K562 (cell line): ENCODE results near the gene CLEC2D. TPM values are rescaled to one million over a fixed set of nuclear protein-coding genes. Genes with fewer than 3 reads are reported as not detected.

Source experiments
- ATAC-seq: fragments of 200-7000 bp; cut with Tn5 transposase; 3 replicates; pipeline ENCODE4 v1.9.1; 2020; ENCODE audit warnings: moderate library complexity
- BruUV-seq: library from RNA; stranded (reverse); fragments of 400-500 nt; replicated peaks from 2 replicates; lab custom pipeline; 2021; lab: Mats Ljungman, UMichigan
- CTCF ChIA-PET: fragments of 300-600 bp; formaldehyde crosslinking; extraction: SDS; loops from one replicate; lab custom pipeline; 2021; ENCODE audit warnings: low intra/inter-chr PET ratio; lab: Yijun Ruan, JAX
- POLR2A ChIA-PET: fragments of 300-600, 350-650 bp; sonication (Branson Sonifier 250); formaldehyde crosslinking; extraction: SDS; loops from one replicate; lab custom pipeline; 2021; ENCODE audit warnings: antibody characterized with exemption, inconsistent platforms; lab: Yijun Ruan, JAX
- DNase-seq, 4 experiments: peaks; one replicate each; pipeline versions ENCODE4 v3.0.0 to v3.0.0-alpha.2; 2011 to 2018; ENCODE audit warnings: low spot score in 3 of 4, mixed read lengths in 3 of 4; ENCODE audit errors: extremely low read depth in 1 of 4
- FAIRE-seq: peaks from 2 replicates; lab custom pipeline; 2011; peaks lifted over from hg19 to GRCh38; lab: Jason Lieb, UNC
- H2AFZ ChIP-seq: 2 replicates; pipeline ENCODE4 v1.6.0; 2011; ENCODE audit warnings: low read depth, low read length, control low read depth, inconsistent platforms
- H3K27ac ChIP-seq: fragments of 200-600 bp; 3 replicates; pipeline ENCODE4 v1.8.0; 2011; ENCODE audit warnings: low read depth, mild to moderate bottlenecking, control low read depth, inconsistent platforms, low read length, moderate library complexity, mixed read lengths; ENCODE audit errors: extremely low read depth
- H3K27me3 ChIP-seq, 2 experiments: fragments of 300-600 bp in 1 of 2; 2 replicates in 1 of 2; 3 replicates in 1 of 2; pipeline versions ENCODE4 v1.6.0 to v1.8.0; 2011; ENCODE audit warnings: inconsistent platforms in 2 of 2, low read length in 2 of 2, mild to moderate bottlenecking in 1 of 2, mixed read lengths in 1 of 2, moderate library complexity in 1 of 2; ENCODE audit not compliant: control insufficient read depth in 2 of 2, insufficient read depth in 2 of 2
- H3K36me3 ChIP-seq: fragments of 300-600 bp; 3 replicates; pipeline ENCODE4 v1.8.0; 2011; ENCODE audit warnings: mild to moderate bottlenecking, low read length, inconsistent platforms; ENCODE audit not compliant: control insufficient read depth, insufficient read depth
- H3K4me1 ChIP-seq, 2 experiments: fragments of 200-600 bp in 1 of 2; replicated peaks in 1 of 2; 2 replicates in 1 of 2; 3 replicates in 1 of 2; pipeline versions ENCODE4 v1.5.1 to v1.8.0; 2011; ENCODE audit warnings: inconsistent platforms in 2 of 2, low read length in 2 of 2, mild to moderate bottlenecking in 1 of 2, mixed read lengths in 1 of 2, moderate library complexity in 1 of 2; ENCODE audit not compliant: control insufficient read depth in 2 of 2, insufficient read depth in 2 of 2
- H3K4me2 ChIP-seq: 2 replicates; pipeline ENCODE4 v1.6.1; 2011; ENCODE audit warnings: low read length, control low read depth, inconsistent platforms, mixed read lengths; ENCODE audit not compliant: insufficient read depth
- H3K4me3 ChIP-seq: fragments of 200-600 bp; sonication (generic), shearing (Covaris generic); 2 replicates; pipeline ENCODE4 v1.5.1; 2016; ENCODE audit warnings: control low read depth, inconsistent platforms
- H3K79me2 ChIP-seq: fragments of 200-600 bp; 3 replicates; pipeline ENCODE4 v1.8.0; 2011; ENCODE audit warnings: low read length, inconsistent platforms; ENCODE audit not compliant: control insufficient read depth, insufficient read depth
- H3K9ac ChIP-seq, 2 experiments: 2 replicates each; pipeline versions ENCODE4 v1.6.0 to v1.6.1; 2011; ENCODE audit warnings: low read depth in 2 of 2, low read length in 2 of 2, control low read depth in 1 of 2, inconsistent platforms in 1 of 2, mild to moderate bottlenecking in 1 of 2, mixed read lengths in 1 of 2; ENCODE audit not compliant: insufficient read depth in 1 of 2
- H3K9me1 ChIP-seq: one replicate; pipeline ENCODE4 v1.6.0; 2011; ENCODE audit warnings: inconsistent platforms, mild to moderate bottlenecking, low read length, moderate library complexity; ENCODE audit not compliant: control insufficient read depth, insufficient read depth
- H3K9me3 ChIP-seq: replicated peaks from 2 replicates; pipeline ENCODE4 v1.5.1; 2011; ENCODE audit warnings: low read depth, low read length, inconsistent platforms; ENCODE audit not compliant: control insufficient read depth, insufficient read depth
- H4K20me1 ChIP-seq: replicated peaks from 2 replicates; pipeline ENCODE4 v1.6.1; 2011; ENCODE audit warnings: low read length, inconsistent platforms, mixed read lengths; ENCODE audit not compliant: control insufficient read depth, insufficient read depth
- CC2D1A ChIP-seq: fragments of 450-650 bp; IDR thresholded peaks from 2 replicates; pipeline ENCODE4 v1.6.1; 2017; ENCODE audit warnings: mild to moderate bottlenecking
- MED1 ChIP-seq: sonication (generic); formaldehyde crosslinking; IDR thresholded peaks from 2 replicates; pipeline ENCODE4 v1.8.1; 2023; ENCODE audit warnings: missing genetic modification reagents, borderline replicate concordance
- PCBP1 ChIP-seq: fragments of 200-400 bp; formaldehyde crosslinking; IDR thresholded peaks from 2 replicates; pipeline ENCODE4 v1.6.1; 2018; ENCODE audit warnings: mild to moderate bottlenecking, low read depth, low read length; ENCODE audit not compliant: poor library complexity, severe bottlenecking
- SPI1 ChIP-seq: IDR thresholded peaks from 2 replicates; pipeline ENCODE4 v1.6.1; 2011; ENCODE audit warnings: low read depth, low read length, control low read depth, borderline replicate concordance
- THRAP3 ChIP-seq: fragments of 450-650 bp; IDR thresholded peaks from 2 replicates; pipeline ENCODE4 v1.6.1; 2016; ENCODE audit warnings: mild to moderate bottlenecking, inconsistent platforms, borderline replicate concordance
- WGBS: fragments of 100-300 bp; shearing (Covaris generic); methylation state at CpG from one replicate; pipeline ENCODE4 v1.1.6; 2016; ENCODE audit warnings: low coverage, mixed read lengths; ENCODE audit not compliant: insufficient coverage; ENCODE audit errors: missing lambda C conversion rate; 5-methylcytosine and 5-hydroxymethylcytosine counted together
- in situ Hi-C: fragments of 300-500 bp; cut with MboI; formaldehyde crosslinking; loops from 4 replicates; pipeline ENCODE4 v1.15.0; 2018; ENCODE audit warnings: inconsistent platforms, mixed read lengths
- intact Hi-C: fragments of 100-400 bp; cut with micrococcal nuclease; formaldehyde crosslinking; loops from 2 replicates; pipeline ENCODE4 v1.14.2; 2022
- polyA plus RNA-seq, 8 experiments: library from polyadenylated mRNA; depleted of rRNA in 4 of 8; stranded (reverse) in 5 of 8; unstranded in 3 of 8; fragments of >200 nt; fragmentation: Nextera tagmentation in 2 of 8; fragmentation: Illumina TruSeq in 1 of 8; extraction: Ambion mirVana in 2 of 8; extraction: Trizol in 1 of 8; gene quantifications; 2 replicates each; pipeline versions ENCODE4 v1.2.1 to v1.2.3, GENCODE V29; 2011 to 2014; ENCODE audit warnings: inconsistent platforms in 1 of 8, missing spikeins in 1 of 8
- total RNA-seq, 7 experiments: library from RNA; depleted of rRNA in 6 of 7; stranded (reverse); fragments of >200 nt in 6 of 7; fragmentation: Illumina TruSeq in 2 of 7; extraction: Trizol in 2 of 7; gene quantifications; 2 replicates each; pipeline versions ENCODE4 v1.2.1 to v1.2.3, GENCODE V29; 2011 to 2021; ENCODE audit warnings: low replicate concordance in 1 of 7

CLEC2D gene
- total and polyA plus RNA-seq, 9 of the 15 experiments (the other 6 are each of a cell fraction or from before 2014, with no cell fraction given), result 1.4 to 5.0 (median 2.2) TPM

DNA sequence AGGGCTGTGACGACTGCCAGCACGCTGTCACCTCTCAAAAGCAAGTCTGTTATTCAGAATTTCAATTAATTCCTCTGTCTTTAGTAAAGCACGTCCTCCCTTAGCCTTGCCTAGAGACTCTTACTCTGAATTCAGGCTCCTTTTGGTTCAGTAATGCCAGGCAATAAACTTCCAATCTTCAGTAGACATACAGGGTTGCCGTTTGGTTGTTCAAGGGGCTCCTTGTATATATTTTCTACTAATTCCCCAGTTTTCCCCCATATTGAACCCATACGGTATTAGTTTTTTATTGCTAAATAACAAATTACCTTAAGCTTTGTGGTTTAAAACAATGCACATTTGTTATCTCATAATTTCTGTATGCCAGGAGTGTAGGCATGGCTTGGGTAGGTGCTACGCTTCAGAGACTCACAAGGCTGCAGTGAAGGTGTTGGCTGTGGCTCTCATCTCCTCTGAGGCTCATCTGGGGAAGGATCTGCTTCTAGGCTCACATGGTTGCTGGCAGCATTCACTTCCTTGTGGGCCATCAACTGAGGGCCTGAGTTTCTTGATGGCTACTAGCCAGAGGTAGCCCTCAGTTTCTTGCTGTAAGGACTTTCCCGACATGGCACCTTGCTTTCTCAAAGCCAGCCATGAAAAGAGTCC is 70.7 kb downstream of the CLEC2D start (continued):
- TF ChIP-seq PCBP1 (no peak), THRAP3 (no peak), CC2D1A (no peak)
- TF ChIP-seq, all 486 proteins: peak for 6

DNA sequence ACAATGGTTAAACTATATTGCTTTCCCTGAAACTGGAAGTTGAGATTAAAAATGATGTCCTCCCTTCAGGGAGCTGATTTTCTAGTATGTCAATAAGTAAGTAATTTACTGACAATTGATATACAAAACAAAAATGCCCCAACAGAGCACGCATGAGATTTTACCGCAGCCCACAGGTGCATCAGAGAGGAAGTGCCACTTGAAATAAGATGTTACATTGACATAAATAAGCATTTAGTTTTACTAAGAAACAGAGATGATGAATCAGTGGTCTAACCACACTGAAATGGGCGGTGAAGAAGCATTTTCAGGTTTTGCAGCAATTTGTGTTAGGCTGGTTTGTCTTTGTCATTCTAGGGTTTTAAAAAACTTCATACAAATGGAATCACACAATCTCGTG is 72.2 kb downstream of the CLEC2D start:
- in situ Hi-C loops (loop anchor here (5.0 to 10.0 kb wide), 2 partner anchors 183 to 266 kb away; no protein-coding TSS in a partner anchor), intact Hi-C loops (loop anchor here (5.0 to 10.0 kb wide), 2 partner anchors 94 to 263 kb away; no protein-coding TSS in a partner anchor)
- Histone ChIP-seq H3K9me1 (peaks cover 2% of the 10 kb centered on the region), H3K79me2 (no peaks in the 10 kb centered on the region; the same call in 2 of the 3 replicates), H3K4me2 (no peak overlapping the region), H3K9ac (no peak overlapping the region; a peak in 1 of 4 replicates), H3K36me3 (no peaks in the 10 kb centered on the region), H3K4me3 (no peak overlapping the region), H4K20me1 (no peaks in the 10 kb centered on the region), H3K27ac (no peak overlapping the region), H3K27me3 (no peaks in the 10 kb centered on the region), H2AFZ (0 out of 2 replicates have a peak overlapping the region, but pooled peaks have one; percentile 23), H3K9me3 (no peaks in the 10 kb centered on the region; the same call in 1 of the 2 replicates), H3K4me1 (peaks cover 9 to 12% of the 10 kb centered on the region in 2 experiments)
- POLR2A ChIA-PET, result no interaction called here
- WGBS, result 60% methylated on average over 4 of the region's 4 CpGs
- no peak for DNase-seq
- ATAC-seq, result no peak
- BruUV-seq, result no TSS peak
- TF ChIP-seq SPI1 (peak; percentile 52; the same call in 1 of the 2 replicates), MED1 (CRISPR knock-in tag) (no peak)
- peak; percentile 61 for FAIRE-seq
- CTCF ChIA-PET, result no interaction called here
